Osteoblast (primary cell): ENCODE results near the gene PTGDR. TPM values are rescaled to one million over a fixed set of nuclear protein-coding genes. Genes with fewer than 3 reads are reported as not detected.

Source experiments
- DNase-seq: peaks from one replicate; pipeline ENCODE4 v3.0.0; 2011; ENCODE audit warnings: low spot score, mixed read lengths; ENCODE audit not compliant: insufficient read length; ENCODE audit errors: missing footprints
- H2AFZ ChIP-seq: 2 replicates; pipeline ENCODE4 v1.6.0; 2011; ENCODE audit warnings: mild to moderate bottlenecking, low read length
- H3K27ac ChIP-seq: 2 replicates; pipeline ENCODE4 v1.5.1; 2011; ENCODE audit warnings: mild to moderate bottlenecking, low read depth, low read length, moderate library complexity
- H3K27me3 ChIP-seq: 2 replicates; pipeline ENCODE4 v1.6.0; 2012; ENCODE audit warnings: mild to moderate bottlenecking, control low read depth, inconsistent platforms, low read length, moderate library complexity; ENCODE audit not compliant: insufficient read depth
- H3K36me3 ChIP-seq: 2 replicates; pipeline ENCODE4 v1.5.1; 2011; ENCODE audit warnings: mild to moderate bottlenecking, low read length, control low read depth, moderate library complexity; ENCODE audit not compliant: insufficient read depth
- H3K4me1 ChIP-seq: 2 replicates; pipeline ENCODE4 v1.5.1; 2011; ENCODE audit warnings: mild to moderate bottlenecking, low read length, control low read depth, moderate library complexity; ENCODE audit not compliant: insufficient read depth
- H3K4me2 ChIP-seq: 2 replicates; pipeline ENCODE4 v1.6.0; 2011; ENCODE audit warnings: mild to moderate bottlenecking, low read length; ENCODE audit not compliant: insufficient read depth
- H3K4me3 ChIP-seq: fragments of 200-600 bp; sonication (generic); 3 replicates; pipeline ENCODE4 v1.5.1; 2012; ENCODE audit warnings: mild to moderate bottlenecking, low read length, inconsistent platforms; ENCODE audit not compliant: insufficient read depth
- H3K79me2 ChIP-seq: 2 replicates; pipeline ENCODE4 v1.6.0; 2012; ENCODE audit warnings: mild to moderate bottlenecking, low read length, control low read depth, inconsistent platforms; ENCODE audit not compliant: insufficient read depth
- H3K9me3 ChIP-seq: 2 replicates; pipeline ENCODE4 v1.5.1; 2011; ENCODE audit warnings: low read depth, low read length, control low read depth
- H4K20me1 ChIP-seq: 2 replicates; pipeline ENCODE4 v1.6.0; 2012; ENCODE audit warnings: mild to moderate bottlenecking, low read length, control low read depth; ENCODE audit not compliant: insufficient read depth
- total RNA-seq: library from RNA; depleted of rRNA; stranded (reverse); fragments of >200 nt; gene quantifications from 2 replicates; pipeline ENCODE4 v1.2.3, GENCODE V29; 2012
- TF ChIP-seq, protein P1 (sequence below): IDR thresholded peaks from 2 replicates; pipeline ENCODE4 v1.5.1; 2011; ENCODE audit warnings: mild to moderate bottlenecking, low read depth, low read length, moderate library complexity; ENCODE audit errors: extremely low read depth

PTGDR gene
- total RNA-seq, 1 donor, result 1.4 TPM

DNA sequence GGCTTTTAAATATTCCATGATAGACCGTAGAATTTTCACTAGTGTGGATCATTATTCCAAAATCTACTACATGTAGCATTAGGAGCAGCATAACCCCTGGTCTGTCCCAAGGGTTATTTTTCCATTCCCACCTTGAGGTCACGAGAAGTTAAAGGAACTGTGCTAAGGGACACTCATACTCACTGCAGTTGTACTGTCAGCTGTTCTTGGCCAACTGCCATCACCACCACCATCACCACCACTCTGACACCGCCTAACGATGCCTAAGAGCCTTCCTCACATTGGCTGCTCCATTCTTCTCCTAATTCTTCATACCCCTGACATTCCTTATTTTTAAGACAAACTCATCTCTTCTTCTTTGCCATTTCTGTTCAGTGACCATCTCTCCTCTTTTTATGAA, 13.4 kb upstream of the PTGDR start:
- TF ChIP-seq, protein P1, sequence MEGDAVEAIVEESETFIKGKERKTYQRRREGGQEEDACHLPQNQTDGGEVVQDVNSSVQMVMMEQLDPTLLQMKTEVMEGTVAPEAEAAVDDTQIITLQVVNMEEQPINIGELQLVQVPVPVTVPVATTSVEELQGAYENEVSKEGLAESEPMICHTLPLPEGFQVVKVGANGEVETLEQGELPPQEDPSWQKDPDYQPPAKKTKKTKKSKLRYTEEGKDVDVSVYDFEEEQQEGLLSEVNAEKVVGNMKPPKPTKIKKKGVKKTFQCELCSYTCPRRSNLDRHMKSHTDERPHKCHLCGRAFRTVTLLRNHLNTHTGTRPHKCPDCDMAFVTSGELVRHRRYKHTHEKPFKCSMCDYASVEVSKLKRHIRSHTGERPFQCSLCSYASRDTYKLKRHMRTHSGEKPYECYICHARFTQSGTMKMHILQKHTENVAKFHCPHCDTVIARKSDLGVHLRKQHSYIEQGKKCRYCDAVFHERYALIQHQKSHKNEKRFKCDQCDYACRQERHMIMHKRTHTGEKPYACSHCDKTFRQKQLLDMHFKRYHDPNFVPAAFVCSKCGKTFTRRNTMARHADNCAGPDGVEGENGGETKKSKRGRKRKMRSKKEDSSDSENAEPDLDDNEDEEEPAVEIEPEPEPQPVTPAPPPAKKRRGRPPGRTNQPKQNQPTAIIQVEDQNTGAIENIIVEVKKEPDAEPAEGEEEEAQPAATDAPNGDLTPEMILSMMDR, result no peak
- Histone ChIP-seq H3K36me3 (no peaks in the 10 kb centered on the region), H3K4me1 (no peaks in the 10 kb centered on the region), H3K4me3 (no peak overlapping the region), H4K20me1 (no peaks in the 10 kb centered on the region), H3K27ac (no peak overlapping the region), H3K27me3 (no peaks in the 10 kb centered on the region), H3K4me2 (no peak overlapping the region), H2AFZ (no peak overlapping the region), H3K79me2 (no peaks in the 10 kb centered on the region), H3K9me3 (no peaks in the 10 kb centered on the region)
- no peak for DNase-seq

DNA sequence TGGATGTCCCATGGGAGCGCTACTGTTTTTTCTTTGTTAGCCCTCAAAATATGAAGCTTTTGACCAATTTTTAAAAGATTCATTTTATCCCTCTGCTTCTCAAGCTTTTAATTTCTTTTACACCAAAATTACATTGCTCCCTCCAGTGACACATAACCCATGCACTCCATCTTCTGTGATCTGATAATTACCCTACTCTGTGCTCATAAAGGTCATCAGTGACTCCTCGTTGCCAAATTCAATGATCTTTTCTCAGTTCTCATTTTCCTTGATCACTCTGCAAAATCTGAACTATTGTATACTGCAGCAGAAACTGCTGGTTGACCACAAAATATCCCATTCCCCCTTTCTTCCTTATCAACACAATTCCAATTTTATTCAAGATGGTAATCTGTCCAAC, 8.7 kb upstream of the PTGDR start:
- H3K27ac ChIP-seq, result no peak overlapping the region
- no peak overlapping the region for H3K4me2 ChIP-seq
- no peaks in the 10 kb centered on the region for H3K36me3 ChIP-seq
- TF ChIP-seq, protein P1, result no peak
- no peak for DNase-seq
- H3K27me3 ChIP-seq, result no peaks in the 10 kb centered on the region
- H2AFZ ChIP-seq, result no peak overlapping the region
- H4K20me1 ChIP-seq, result no peaks in the 10 kb centered on the region
- H3K79me2 ChIP-seq, result no peaks in the 10 kb centered on the region
- no peaks in the 10 kb centered on the region for H3K4me1 ChIP-seq
- H3K4me3 ChIP-seq, result no peak overlapping the region
- H3K9me3 ChIP-seq, result no peaks in the 10 kb centered on the region

DNA sequence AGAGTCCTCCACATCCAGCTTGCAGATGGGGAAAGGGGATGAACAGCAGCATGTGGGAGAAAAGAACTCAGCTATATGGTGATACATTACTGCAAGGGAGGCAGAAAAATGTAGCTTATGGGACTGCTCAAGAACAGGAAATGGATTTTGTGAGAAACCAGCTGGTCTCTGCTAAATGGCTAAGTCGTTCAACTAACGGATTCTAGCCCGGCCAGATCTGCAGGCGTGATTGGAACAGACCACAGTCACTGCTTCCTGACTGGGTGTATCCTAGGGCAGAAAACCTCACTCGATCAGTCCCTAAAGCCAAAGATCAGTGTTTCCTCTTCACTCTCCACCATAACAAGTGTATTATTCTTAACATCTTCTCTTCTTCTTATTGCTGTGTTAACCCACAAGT, 8.1 kb upstream of the PTGDR start:
- no peaks in the 10 kb centered on the region for H3K4me1 ChIP-seq
- H3K79me2 ChIP-seq, result no peaks in the 10 kb centered on the region
- H3K36me3 ChIP-seq, result no peaks in the 10 kb centered on the region
- H3K27ac ChIP-seq, result no peak overlapping the region
- no peak for DNase-seq
- TF ChIP-seq, protein P1, result no peak
- H2AFZ ChIP-seq, result no peak overlapping the region
- H3K4me3 ChIP-seq, result no peak overlapping the region
- H3K9me3 ChIP-seq, result no peaks in the 10 kb centered on the region
- H3K27me3 ChIP-seq, result no peaks in the 10 kb centered on the region
- H4K20me1 ChIP-seq, result no peaks in the 10 kb centered on the region
- no peak overlapping the region for H3K4me2 ChIP-seq

DNA sequence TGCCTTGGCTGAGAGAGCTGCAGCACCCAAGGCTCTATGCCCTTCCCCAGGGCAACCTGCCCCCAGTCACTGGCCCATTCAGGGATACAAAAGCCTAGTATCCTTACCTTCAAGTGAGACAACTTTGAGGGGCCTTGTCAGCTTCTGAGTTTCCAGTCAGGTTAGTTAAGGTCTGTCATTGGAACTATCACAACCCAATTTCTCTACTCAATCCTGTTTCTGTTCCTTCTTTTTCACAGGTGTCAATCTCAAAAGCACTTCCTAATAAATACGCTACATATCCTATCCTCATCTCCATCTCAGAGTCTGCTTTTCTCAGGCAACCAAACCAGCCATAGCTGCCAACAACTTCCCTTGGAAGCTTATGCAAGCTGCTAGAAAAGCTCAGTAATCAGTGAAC, 4.9 kb upstream of the PTGDR start:
- H3K27ac ChIP-seq, result no peak overlapping the region
- H4K20me1 ChIP-seq, result peaks cover 6% of the 10 kb centered on the region
- peaks cover 19% of the 10 kb centered on the region for H3K4me1 ChIP-seq
- no peaks in the 10 kb centered on the region for H3K9me3 ChIP-seq
- H3K36me3 ChIP-seq, result no peaks in the 10 kb centered on the region
- no peaks in the 10 kb centered on the region for H3K79me2 ChIP-seq
- H3K4me3 ChIP-seq, result no peak overlapping the region
- TF ChIP-seq, protein P1, result no peak
- DNase-seq, result no peak
- no peak overlapping the region for H3K4me2 ChIP-seq
- H3K27me3 ChIP-seq, result no peaks in the 10 kb centered on the region
- no peak overlapping the region for H2AFZ ChIP-seq
